ENCODE measurements around the gene MTURN. TPM values are rescaled to one million over a fixed set of nuclear protein-coding genes. Genes with fewer than 3 reads are reported as not detected.
A peak's percentile ranks its signal among the peaks of the same experiment; 100 is the strongest.
"Not testable (repeated sequence)": the region's sequence is repeated elsewhere in the genome, so short reads cannot be mapped to it uniquely, and the experiment has no call there.

MTURN gene
- total RNA-seq, 1 donor from 2014 or later = 13.5 TPM

GRCh38 chr7:30177965-30178364 is 43.2 kb downstream of the MTURN start:
- no peak for DNase-seq (ENCODE audit: low read depth in 2 of 2)

- no peak for DNase-seq (ENCODE audit: low read depth in 2 of 2)
These were observed 44.1 kb downstream of the MTURN start for GRCh38 chr7:30178748-30179436.

- no peak for DNase-seq (ENCODE audit: low read depth in 2 of 2)
These were observed 45.9 kb downstream of the MTURN start for GRCh38 chr7:30180718-30181117.

- no peak for DNase-seq (ENCODE audit: low read depth in 2 of 2)
These were observed 46.4 kb downstream of the MTURN start for GRCh38 chr7:30181211-30181610.

- no peak for DNase-seq (ENCODE audit: low read depth in 2 of 2)
These were observed 47.1 kb downstream of the MTURN start for GRCh38 chr7:30181736-30182522.

- no peak for DNase-seq (ENCODE audit: low read depth in 2 of 2)
These were observed 48.0 kb downstream of the MTURN start for GRCh38 chr7:30182814-30183213.

- no peak for DNase-seq (ENCODE audit: low read depth in 2 of 2)
These were observed 49.1 kb downstream of the MTURN start for GRCh38 chr7:30183749-30184369.

- DNase-seq (ENCODE audit: low read depth in 2 of 2) = no peak
These were observed 50.2 kb downstream of the MTURN start for GRCh38 chr7:30184791-30185487.

- DNase-seq (ENCODE audit: low read depth in 2 of 2) = no peak
These were observed 50.7 kb downstream of the MTURN start for GRCh38 chr7:30185496-30185895.

- no peak for DNase-seq (ENCODE audit: low read depth in 2 of 2)
These were observed 51.9 kb downstream of the MTURN start for GRCh38 chr7:30186725-30187124.

- DNase-seq (ENCODE audit: low read depth in 2 of 2) = no peak
These were observed 52.7 kb downstream of the MTURN start for GRCh38 chr7:30187513-30187912.

- DNase-seq (ENCODE audit: low read depth in 2 of 2) = not testable (repeated sequence)
These were observed 53.6 kb downstream of the MTURN start for GRCh38 chr7:30188381-30188780.

- no peak for DNase-seq (ENCODE audit: low read depth in 2 of 2)
These were observed 54.0 kb downstream of the MTURN start for GRCh38 chr7:30188811-30189210.

- no peak for DNase-seq (ENCODE audit: low read depth in 2 of 2)
These were observed 57.0 kb downstream of the MTURN start for GRCh38 chr7:30191809-30192208.

- DNase-seq (ENCODE audit: low read depth in 2 of 2) = no peak
These were observed 58.7 kb downstream of the MTURN start for GRCh38 chr7:30193336-30193943.

- no peak for DNase-seq (ENCODE audit: low read depth in 2 of 2)
These were observed 61.6 kb downstream of the MTURN start for GRCh38 chr7:30196408-30196807.

GRCh38 chr7:30197438-30197837 is 62.7 kb downstream of the MTURN start:
- DNase-seq (ENCODE audit: low read depth in 2 of 2) = no peak

GRCh38 chr7:30199271-30199670 is 64.5 kb downstream of the MTURN start:
- no peak for DNase-seq (ENCODE audit: low read depth in 2 of 2)

GRCh38 chr7:30200591-30200990 is 65.8 kb downstream of the MTURN start:
- DNase-seq (ENCODE audit: low read depth in 2 of 2) = no peak

GRCh38 chr7:30201161-30201666 is 66.4 kb downstream of the MTURN start:
- DNase-seq (ENCODE audit: low read depth in 2 of 2) = peak; percentile 29 to 47

GRCh38 chr7:30201921-30202320 is 67.1 kb downstream of the MTURN start:
- no peak for DNase-seq (ENCODE audit: low read depth in 2 of 2)

Measured in dermis microvascular lymphatic vessel endothelial cell (primary cell).